AG04450 (cell line): ENCODE data around the gene DIDO1. TPM values are rescaled to one million over a fixed set of nuclear protein-coding genes. Genes with fewer than 3 reads are reported as not detected.

Experiments used
- CTCF ChIA-PET: fragments of 300-600, 350-600 bp; formaldehyde crosslinking; extraction: SDS; loops from one replicate; lab custom pipeline; 2022; ENCODE audit warnings: antibody characterized with exemption, inconsistent platforms; lab: Charles Lee
- POLR2A ChIA-PET: fragments of 350-600 bp; formaldehyde crosslinking; extraction: SDS; loops from one replicate; lab custom pipeline; 2021; ENCODE audit warnings: antibody characterized with exemption, inconsistent platforms; lab: Yijun Ruan, JAX
- DNase-seq: peaks from one replicate; pipeline ENCODE4 v3.0.0-alpha.2; 2011; ENCODE audit warnings: low read depth, low spot score
- H3K27ac ChIP-seq: one replicate; pipeline ENCODE4 v1.5.1; 2012; ENCODE audit warnings: low read depth, low read length, control low read depth
- H3K27me3 ChIP-seq: one replicate; pipeline ENCODE4 v1.6.0; 2012; ENCODE audit warnings: low read length; ENCODE audit not compliant: control insufficient read depth, insufficient read depth
- H3K4me3 ChIP-seq: 2 replicates; pipeline ENCODE4 v1.5.1; 2011; ENCODE audit warnings: mild to moderate bottlenecking, low read depth, low read length, control low read depth
- H3K9me3 ChIP-seq: 2 replicates; pipeline ENCODE4 v1.5.1; 2012; ENCODE audit warnings: low read length; ENCODE audit not compliant: control insufficient read depth, insufficient read depth
- CTCF ChIP-seq: IDR thresholded peaks from 2 replicates; pipeline ENCODE4 v1.5.1; 2011; ENCODE audit warnings: low read depth, low read length, control low read depth, inconsistent platforms
- polyA plus RNA-seq: library from polyadenylated mRNA; depleted of rRNA; stranded (reverse); fragments of >200 nt; gene quantifications from 2 replicates; pipeline ENCODE4 v1.2.3, GENCODE V29; 2011

The DIDO1 gene
- polyA plus RNA-seq, 1 experiment: 22.1 TPM

- POLR2A ChIA-PET: no interaction called here
Measured at GRCh38 chr20:62839261-62839660, 87.0 kb downstream of the DIDO1 start.

GRCh38 chr20:62838128-62838891 is 88.0 kb downstream of the DIDO1 start:
- ChIA-PET POLR2A (no interaction called here), CTCF (no interaction called here)
- Histone ChIP-seq H3K27me3 (no peaks in the 10 kb centered on the region), H3K4me3 (no peak overlapping the region), H3K27ac (no peak overlapping the region), H3K9me3 (peaks cover 3% of the 10 kb centered on the region; the same call in 1 of the 2 replicates)
- TF ChIP-seq CTCF: no peak
- DNase-seq: no peak

More at GRCh38 chr20:62839261-62839660, 87.0 kb downstream of the DIDO1 start:
- no peak for DNase-seq
- CTCF ChIA-PET: no interaction called here
- H3K27me3 ChIP-seq: no peaks in the 10 kb centered on the region
- no peak for TF ChIP-seq CTCF
- no peak overlapping the region for H3K27ac ChIP-seq
- no peak overlapping the region for H3K4me3 ChIP-seq
- H3K9me3 ChIP-seq: peaks cover 3% of the 10 kb centered on the region; the same call in 1 of the 2 replicates

- H3K27ac ChIP-seq: no peak overlapping the region
- H3K9me3 ChIP-seq: peaks cover 3% of the 10 kb centered on the region; the same call in 1 of the 2 replicates
- ChIA-PET POLR2A (no interaction called here), CTCF (no interaction called here)
- no peak for TF ChIP-seq CTCF
- no peaks in the 10 kb centered on the region for H3K27me3 ChIP-seq
- no peak for DNase-seq
- H3K4me3 ChIP-seq: no peak overlapping the region
Measured at GRCh38 chr20:62837790-62838127, 88.5 kb downstream of the DIDO1 start.

GRCh38 chr20:62836967-62837490 is 89.3 kb downstream of the DIDO1 start:
- DNase-seq: no peak
- ChIA-PET CTCF (no interaction called here), POLR2A (no interaction called here)
- H3K4me3 ChIP-seq: no peak overlapping the region
- no peak for TF ChIP-seq CTCF
- no peak overlapping the region for H3K27ac ChIP-seq
- H3K27me3 ChIP-seq: no peaks in the 10 kb centered on the region
- H3K9me3 ChIP-seq: peaks cover 3% of the 10 kb centered on the region; the same call in 1 of the 2 replicates
